ENCODE measurements around the gene NBAS. TPM values are rescaled to one million over a fixed set of nuclear protein-coding genes. Genes with fewer than 3 reads are reported as not detected.

NBAS gene
- polyA plus RNA-seq, 2 of the 4 experiments (the other 2 are of a cell fraction) = 16.7 to 34.9 TPM

GRCh38 chr2:15456352-15456751 is 104.8 kb downstream of the NBAS start:
- Histone ChIP-seq H3K4me2 (no peak overlapping the region), H3K4me3 (no peak overlapping the region), H3K9me3 (no peaks in the 10 kb centered on the region), H3K4me1 (0 out of 3 replicates have a peak, but pooled peaks cover 3% of the 10 kb centered on the region), H3K27ac (no peak overlapping the region)
- DNase-seq (ENCODE audit: low read depth in 1 of 2, low spot score in 1 of 2) (no peak), FAIRE-seq (no peak), ATAC-seq (no peak)
- no peak for TF ChIP-seq CEBPB (IDR thresholded peaks at IDR 0.05)
- no peak for TF ChIP-seq HMGXB4 (CRISPR knock-in tag; IDR thresholded peaks at IDR 0.05; ENCODE audit: borderline replicate concordance)
- no peak for TF ChIP-seq MAX (IDR thresholded peaks at IDR 0.05)
- TF ChIP-seq SMC3 (IDR thresholded peaks at IDR 0.05) = no peak
- TF ChIP-seq ZC3H11A (IDR thresholded peaks at IDR 0.05) = no peak
- TF ChIP-seq RCOR1 (IDR thresholded peaks at IDR 0.05; ENCODE audit: low read depth, low read length) = no peak
- no peak for TF ChIP-seq RARB (CRISPR knock-in tag; IDR thresholded peaks at IDR 0.05)
- no peak for TF ChIP-seq E2F6 (IDR thresholded peaks at IDR 0.05; ENCODE audit: borderline replicate concordance, low read depth)
- no peak for TF ChIP-seq HOXB5 (CRISPR knock-in tag; IDR thresholded peaks at IDR 0.05)
- no peak for TF ChIP-seq RNF2 (IDR thresholded peaks at IDR 0.05; ENCODE audit: borderline replicate concordance, low read depth)
- ChIA-PET POLR2A (no interaction called here), CTCF (interaction anchor here (1.3 kb wide), 1 partner anchor 18 kb away, joined by 3 read pairs; no protein-coding TSS in a partner anchor)
- 89% methylated on average over 3 of the region's 3 CpGs for WGBS (ENCODE audit: missing lambda C conversion rate)

- no peak for TF ChIP-seq RCOR1 (IDR thresholded peaks at IDR 0.05; ENCODE audit: low read depth, low read length)
- TF ChIP-seq EHF (CRISPR knock-in tag; IDR thresholded peaks at IDR 0.05) = no peak
- no peak for TF ChIP-seq CHD4 (IDR thresholded peaks at IDR 0.05; ENCODE audit: borderline replicate concordance)
- TF ChIP-seq HES2 (IDR thresholded peaks at IDR 0.05) = no peak
- TF ChIP-seq EHMT2 (IDR thresholded peaks at IDR 0.05; ENCODE audit: low read depth) = no peak
- no peak for TF ChIP-seq JUNB (IDR thresholded peaks at IDR 0.05)
- TF ChIP-seq EP300 (IDR thresholded peaks at IDR 0.05) = no peak
- TF ChIP-seq ZFP36 (IDR thresholded peaks at IDR 0.05; ENCODE audit: borderline replicate concordance, partially characterized antibody) = no peak
- TF ChIP-seq ZC3H11A (IDR thresholded peaks at IDR 0.05) = no peak
- TF ChIP-seq KDM1A (IDR thresholded peaks at IDR 0.05; ENCODE audit: low read depth) = no peak
- no peak for TF ChIP-seq TFCP2L1 (CRISPR knock-in tag; IDR thresholded peaks at IDR 0.05)
- no peak for TF ChIP-seq HDAC2 (IDR thresholded peaks at IDR 0.05)
- no peak for TF ChIP-seq BHLHE40 (IDR thresholded peaks at IDR 0.05; ENCODE audit: low read depth, low read length)
- TF ChIP-seq MAFK (IDR thresholded peaks at IDR 0.05; ENCODE audit: partially characterized antibody) = no peak
- TF ChIP-seq MYC (IDR thresholded peaks at IDR 0.05; ENCODE audit: borderline replicate concordance, low read length) = no peak
- TF ChIP-seq SREBF2 (IDR thresholded peaks at IDR 0.05) = no peak
- DNase-seq (ENCODE audit: low read depth in 1 of 2, low spot score in 1 of 2) = no peak
- 87% methylated on average over 2 of the region's 2 CpGs for WGBS (ENCODE audit: missing lambda C conversion rate)
- H3K4me2 ChIP-seq = no peak overlapping the region
- ChIA-PET CTCF (no interaction called here), POLR2A (no interaction called here)
- H3K4me3 ChIP-seq = no peak overlapping the region
- FAIRE-seq = no peak
- H3K9me3 ChIP-seq = no peaks in the 10 kb centered on the region
- H3K27ac ChIP-seq = no peak overlapping the region
- ATAC-seq = no peak
- H3K4me1 ChIP-seq = no peaks in the 10 kb centered on the region
These were observed 110.3 kb downstream of the NBAS start for GRCh38 chr2:15450808-15451207.

All from A549 (cell line).